Smooth muscle cell (in vitro differentiated cells): ENCODE measurements around the gene PPP1R12B. TPM values are rescaled to one million over a fixed set of nuclear protein-coding genes. Genes with fewer than 3 reads are reported as not detected.
"Not testable (repeated sequence)": the region's sequence is repeated elsewhere in the genome, so short reads cannot be mapped to it uniquely, and the experiment has no call there.

ENCODE experiments used
- DNase-seq: peaks from one replicate; lab custom pipeline; 2025; ENCODE audit not compliant: unreplicated experiment; lab: John Stamatoyannopoulos, UW
- H2AFZ ChIP-seq: fragments of 200-600 bp; sonication (generic); 2 replicates; pipeline ENCODE4 v1.6.0; 2016; ENCODE audit warnings: antibody characterized with exemption, low read depth, mild to moderate bottlenecking
- H3F3A ChIP-seq: fragments of 200-600 bp; sonication (generic); 2 replicates; pipeline ENCODE4 v1.6.0; 2017; ENCODE audit warnings: antibody characterized with exemption, low read depth
- H3K27ac ChIP-seq: fragments of 200-600 bp; sonication (generic); 2 replicates; pipeline ENCODE4 v1.5.1; 2016; ENCODE audit warnings: low read depth, mild to moderate bottlenecking
- H3K27me3 ChIP-seq: fragments of 200-600 bp; sonication (generic); 2 replicates; pipeline ENCODE4 v1.6.1; 2016; ENCODE audit warnings: low read depth, mild to moderate bottlenecking
- H3K36me3 ChIP-seq: fragments of 200-600 bp; sonication (generic); 2 replicates; pipeline ENCODE4 v1.5.1; 2016; ENCODE audit warnings: low read depth
- H3K4me1 ChIP-seq: fragments of 200-600 bp; sonication (generic); 2 replicates; pipeline ENCODE4 v1.5.1; 2016; ENCODE audit warnings: low read depth
- H3K4me2 ChIP-seq: fragments of 200-600 bp; sonication (generic); 2 replicates; pipeline ENCODE4 v1.6.0; 2016; ENCODE audit warnings: mild to moderate bottlenecking
- H3K4me3 ChIP-seq: fragments of 200-600 bp; sonication (generic); 2 replicates; pipeline ENCODE4 v1.5.1; 2016; ENCODE audit warnings: mild to moderate bottlenecking
- H3K79me2 ChIP-seq: fragments of 200-600 bp; sonication (generic); 2 replicates; pipeline ENCODE4 v1.6.0; 2016; ENCODE audit warnings: low read depth, mild to moderate bottlenecking
- H3K9ac ChIP-seq: fragments of 200-600 bp; sonication (generic); 2 replicates; pipeline ENCODE4 v1.6.0; 2016; ENCODE audit warnings: low read depth
- H3K9me3 ChIP-seq: fragments of 200-600 bp; sonication (generic); replicated peaks from 2 replicates; pipeline ENCODE4 v1.5.1; 2016; ENCODE audit warnings: low read depth
- H4K20me1 ChIP-seq: fragments of 200-600 bp; sonication (generic); 2 replicates; pipeline ENCODE4 v1.6.0; 2016; ENCODE audit warnings: low read depth
- CTCF ChIP-seq: fragments of 200-600 bp; sonication (generic); IDR thresholded peaks from 2 replicates; pipeline ENCODE4 v1.5.1; 2017; ENCODE audit warnings: borderline replicate concordance, mild to moderate bottlenecking, antibody characterized with exemption; ENCODE audit not compliant: insufficient read depth, poor library complexity, severe bottlenecking
- WGBS: methylation state at CpG from one replicate; pipeline ENCODE4 v1.1.7; 2016; ENCODE audit warnings: low lambda C conversion rate; 5-methylcytosine and 5-hydroxymethylcytosine counted together
- polyA plus RNA-seq: library from polyadenylated mRNA; unstranded; fragments of >200 nt; fragmentation: Nextera tagmentation; extraction: Ambion mirVana; gene quantifications from 2 replicates; pipeline ENCODE4 v1.2.1, GENCODE V29; 2016
- total RNA-seq: library from RNA; depleted of rRNA; stranded (reverse); fragments of >200 nt; gene quantifications from 2 replicates; pipeline ENCODE4 v1.2.3, GENCODE V29; 2014

Gene PPP1R12B
- total and polyA plus RNA-seq, 2 experiments from 2014 or later, result 2.8 to 6.7 TPM

- DNase-seq, result no peak
- Histone ChIP-seq H3K27ac (no peak overlapping the region), H3K9me3 (no peaks in the 10 kb centered on the region), H3K79me2 (no peaks in the 10 kb centered on the region), H3K27me3 (no peaks in the 10 kb centered on the region), H3K36me3 (no peaks in the 10 kb centered on the region), H3K4me1 (peaks cover 16% of the 10 kb centered on the region), H3F3A (peaks cover 5% of the 10 kb centered on the region), H4K20me1 (no peaks in the 10 kb centered on the region), H3K4me2 (no peak overlapping the region), H3K4me3 (no peak overlapping the region), H2AFZ (no peak overlapping the region), H3K9ac (no peak overlapping the region)
- 58% methylated on average over 2 of the region's 2 CpGs for WGBS
- TF ChIP-seq CTCF, result peak; percentile 54
Measured at GRCh38 chr1:202501281-202501680, 152.8 kb downstream of the PPP1R12B start.

GRCh38 chr1:202505356-202505755 is 156.9 kb downstream of the PPP1R12B start:
- peaks cover 16% of the 10 kb centered on the region for H3K4me1 ChIP-seq
- H2AFZ ChIP-seq, result no peak overlapping the region
- DNase-seq, result no peak
- no peaks in the 10 kb centered on the region for H3F3A ChIP-seq
- H3K4me3 ChIP-seq, result no peak overlapping the region
- TF ChIP-seq CTCF, result no peak
- peak overlapping the region; percentile 41 for H3K4me2 ChIP-seq
- H3K9me3 ChIP-seq, result no peaks in the 10 kb centered on the region
- H3K36me3 ChIP-seq, result no peaks in the 10 kb centered on the region
- H3K27me3 ChIP-seq, result no peaks in the 10 kb centered on the region
- peak overlapping the region; percentile 14 for H3K27ac ChIP-seq
- WGBS, result 19% methylated on average over 4 of the region's 4 CpGs
- H4K20me1 ChIP-seq, result no peaks in the 10 kb centered on the region
- no peaks in the 10 kb centered on the region for H3K79me2 ChIP-seq
- no peak overlapping the region for H3K9ac ChIP-seq

- H3K9ac ChIP-seq, H3K9me3 ChIP-seq, H3K79me2 ChIP-seq, H3K4me3 ChIP-seq, H4K20me1 ChIP-seq, H2AFZ ChIP-seq, H3K27me3 ChIP-seq, DNase-seq, H3F3A ChIP-seq, H3K36me3 ChIP-seq: not testable (repeated sequence)
- Histone ChIP-seq H3K4me2 (peak overlapping the region; percentile 41), H3K4me1 (peaks cover 16% of the 10 kb centered on the region), H3K27ac (peak overlapping the region; percentile 14)
- WGBS, result 49% methylated on average over 6 of the region's 6 CpGs
Measured at GRCh38 chr1:202505880-202506575, 157.5 kb downstream of the PPP1R12B start.

- not testable (repeated sequence) for H3F3A ChIP-seq, H3K36me3 ChIP-seq, H3K4me2 ChIP-seq, H3K27ac ChIP-seq, H3K27me3 ChIP-seq, H3K9me3 ChIP-seq, H4K20me1 ChIP-seq, H3K9ac ChIP-seq, H3K79me2 ChIP-seq, H2AFZ ChIP-seq, DNase-seq, H3K4me3 ChIP-seq
- peaks cover 16% of the 10 kb centered on the region for H3K4me1 ChIP-seq
- WGBS, result 60% methylated on average over 6 of the region's 6 CpGs
Measured at GRCh38 chr1:202508863-202509262, 160.4 kb downstream of the PPP1R12B start.

GRCh38 chr1:202513875-202514274 is 165.4 kb downstream of the PPP1R12B start:
- not testable (repeated sequence) for H3K27me3 ChIP-seq, H3K4me3 ChIP-seq, H3K9me3 ChIP-seq, H3K79me2 ChIP-seq, H4K20me1 ChIP-seq, DNase-seq, H3K4me2 ChIP-seq, H2AFZ ChIP-seq, H3F3A ChIP-seq, H3K27ac ChIP-seq, H3K9ac ChIP-seq, H3K4me1 ChIP-seq, H3K36me3 ChIP-seq
